Peyer's patch (tissue), 4 donors: Measurements from ENCODE around the gene RFX2. TPM values are rescaled to one million over a fixed set of nuclear protein-coding genes. Genes with fewer than 3 reads are reported as not detected.

Experiments
- DNase-seq, 3 donors: peaks; one replicate each; pipeline ENCODE4 v3.0.0-alpha.2; 2017 to 2019
- H3K27ac ChIP-seq, 4 donors: fragments of 200-600 bp; sonication (generic); one replicate each; pipeline ENCODE4 v1.5.1; 2016 to 2019
- H3K27me3 ChIP-seq, 2 donors: fragments of 200-600 bp; sonication (generic); one replicate each; pipeline ENCODE4 v1.5.1; 2019
- H3K36me3 ChIP-seq, 3 donors: fragments of 200-600 bp; sonication (generic); one replicate each; pipeline ENCODE4 v1.5.1; 2016 to 2019
- H3K4me1 ChIP-seq, 4 donors: fragments of 200-600 bp; sonication (generic); one replicate each; pipeline ENCODE4 v1.5.1; 2016 to 2019
- H3K4me3 ChIP-seq, 4 donors: fragments of 200-600 bp; sonication (generic); 1 replicate in 3 of 4; 2 replicates in 1 of 4; pipeline ENCODE4 v1.5.1; 2016 to 2019; ENCODE audit warnings: mild to moderate bottlenecking in 1 of 4
- H3K9me3 ChIP-seq, 4 donors: fragments of 200-600 bp; sonication (generic); one replicate each; pipeline ENCODE4 v1.5.1; 2016 to 2019; ENCODE audit warnings: mild to moderate bottlenecking in 1 of 4
- CTCF ChIP-seq, 6 experiments: fragments of 450-650 bp in 4 of 6; fragments of 200-600 bp in 2 of 6; sonication (generic) in 1 of 6; IDR thresholded peaks; one replicate each; pipeline ENCODE4 v1.5.1; 2017 to 2019; ENCODE audit warnings: antibody characterized with exemption in 6 of 6, mild to moderate bottlenecking in 3 of 6, moderate library complexity in 1 of 6
- POLR2A ChIP-seq, 2 donors: fragments of 450-650 bp; IDR thresholded peaks; one replicate each; pipeline ENCODE4 v1.5.1; 2017; ENCODE audit warnings: antibody characterized with exemption in 2 of 2, mild to moderate bottlenecking in 2 of 2, moderate library complexity in 2 of 2
- total RNA-seq, 4 donors: library from RNA; depleted of rRNA; stranded (reverse); fragments of >200 nt; gene quantifications; one replicate each; pipeline ENCODE4 v1.1.0, GENCODE V29; 2016

The RFX2 gene
- total RNA-seq, 4 donors from 2014 or later, result 2.6 to 33.9 (median 10.3) TPM

- no peaks in the 10 kb centered on the region for H3K4me1 ChIP-seq
- no peak overlapping the region for H3K27ac ChIP-seq
- no peak overlapping the region for H3K4me3 ChIP-seq
- no peak for DNase-seq
- no peaks in the 10 kb centered on the region for H3K27me3 ChIP-seq
- H3K9me3 ChIP-seq, result no peaks in the 10 kb centered on the region
- TF ChIP-seq POLR2A (IDR thresholded peaks at IDR 0.05) (no peak), CTCF (IDR thresholded peaks at IDR 0.05) (no peak)
- H3K36me3 ChIP-seq, result peaks cover 0 to 7% (median 0%) of the 10 kb centered on the region in 3 donors
Observed at GRCh38 chr19:6017576-6017975, 92.7 kb downstream of the RFX2 start.

DNA sequence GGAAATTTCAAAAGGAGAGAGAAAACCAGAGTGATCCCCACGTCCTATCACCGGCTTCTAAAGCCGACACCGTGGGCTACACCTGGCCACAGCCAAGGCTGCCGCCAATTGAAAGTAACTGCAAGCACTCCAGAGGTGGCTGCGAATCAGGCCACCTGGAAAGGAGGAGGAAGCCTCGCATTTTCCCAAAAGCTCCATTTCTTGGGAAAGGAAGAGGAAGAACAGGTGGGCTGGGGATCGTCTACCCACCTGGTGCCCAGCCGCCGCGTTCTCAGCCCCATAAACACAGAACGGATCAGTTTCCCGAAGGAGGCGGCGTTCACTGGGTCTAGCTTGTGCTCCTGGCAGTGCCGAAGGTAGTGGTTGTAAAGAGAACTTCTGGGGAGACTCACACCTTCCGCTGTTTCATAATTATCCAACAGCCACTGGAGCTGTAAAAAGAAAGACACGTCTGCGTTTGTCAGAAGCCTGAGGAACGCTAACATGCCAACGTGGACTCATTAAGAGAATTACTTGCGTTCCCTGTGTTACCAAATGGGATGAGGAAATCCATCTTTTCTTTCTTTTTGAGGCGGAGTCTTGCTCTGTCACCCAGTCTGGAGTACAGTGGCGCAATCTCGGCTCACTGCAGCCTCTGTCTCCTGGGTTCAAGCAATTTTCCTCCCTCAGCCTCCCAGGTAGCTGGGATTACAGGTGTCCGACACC, 94.3 kb downstream of the RFX2 start:
- Histone ChIP-seq H3K27me3 (no peaks in the 10 kb centered on the region), H3K27ac (no peak overlapping the region), H3K36me3 (peaks cover 0 to 19% (median 0%) of the 10 kb centered on the region in 3 donors), H3K4me3 (no peak overlapping the region), H3K9me3 (no peaks in the 10 kb centered on the region), H3K4me1 (no peaks in the 10 kb centered on the region)
- TF ChIP-seq CTCF (IDR thresholded peaks at IDR 0.05) (no peak), POLR2A (IDR thresholded peaks at IDR 0.05) (no peak)
- DNase-seq, result peak in 1 of 3 donors; percentile 22

DNA sequence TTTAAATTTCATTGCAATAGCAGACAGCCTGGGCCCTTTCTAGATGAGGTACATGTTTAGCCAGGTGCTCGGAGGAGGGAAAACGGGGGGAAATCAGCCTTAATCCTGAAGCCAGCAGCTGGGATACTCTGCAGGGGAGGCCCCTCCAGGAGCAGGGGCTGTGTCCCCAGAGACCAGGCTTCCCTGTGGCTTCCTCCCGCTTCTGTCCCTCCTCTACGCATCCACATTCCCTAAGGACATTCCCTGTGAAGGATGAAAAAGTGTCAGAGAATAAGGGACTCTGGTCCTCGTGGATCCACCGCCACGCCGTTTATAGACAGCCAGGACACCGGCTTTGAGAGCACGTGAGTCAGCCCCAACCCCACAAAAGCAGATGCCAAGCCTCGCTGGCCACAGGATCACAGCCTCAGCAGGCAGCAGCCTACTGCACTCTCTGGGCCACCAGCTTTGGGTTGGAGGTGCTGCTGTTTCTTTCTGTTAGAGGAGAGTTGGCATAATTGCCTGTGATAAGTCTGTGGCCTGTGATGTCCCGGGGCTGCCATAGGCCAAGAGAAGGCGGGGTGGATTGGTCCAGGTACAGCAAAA, 95.7 kb downstream of the RFX2 start:
- Histone ChIP-seq H3K27ac (no peak overlapping the region), H3K4me3 (no peak overlapping the region), H3K9me3 (no peaks in the 10 kb centered on the region), H3K4me1 (no peaks in the 10 kb centered on the region), H3K36me3 (peaks cover 0 to 26% (median 0%) of the 10 kb centered on the region in 3 donors), H3K27me3 (no peaks in the 10 kb centered on the region)
- no peak for TF ChIP-seq CTCF (IDR thresholded peaks at IDR 0.05)
- TF ChIP-seq POLR2A (IDR thresholded peaks at IDR 0.05), result no peak
- peak in 1 of 3 donors; percentile 37 for DNase-seq

DNA sequence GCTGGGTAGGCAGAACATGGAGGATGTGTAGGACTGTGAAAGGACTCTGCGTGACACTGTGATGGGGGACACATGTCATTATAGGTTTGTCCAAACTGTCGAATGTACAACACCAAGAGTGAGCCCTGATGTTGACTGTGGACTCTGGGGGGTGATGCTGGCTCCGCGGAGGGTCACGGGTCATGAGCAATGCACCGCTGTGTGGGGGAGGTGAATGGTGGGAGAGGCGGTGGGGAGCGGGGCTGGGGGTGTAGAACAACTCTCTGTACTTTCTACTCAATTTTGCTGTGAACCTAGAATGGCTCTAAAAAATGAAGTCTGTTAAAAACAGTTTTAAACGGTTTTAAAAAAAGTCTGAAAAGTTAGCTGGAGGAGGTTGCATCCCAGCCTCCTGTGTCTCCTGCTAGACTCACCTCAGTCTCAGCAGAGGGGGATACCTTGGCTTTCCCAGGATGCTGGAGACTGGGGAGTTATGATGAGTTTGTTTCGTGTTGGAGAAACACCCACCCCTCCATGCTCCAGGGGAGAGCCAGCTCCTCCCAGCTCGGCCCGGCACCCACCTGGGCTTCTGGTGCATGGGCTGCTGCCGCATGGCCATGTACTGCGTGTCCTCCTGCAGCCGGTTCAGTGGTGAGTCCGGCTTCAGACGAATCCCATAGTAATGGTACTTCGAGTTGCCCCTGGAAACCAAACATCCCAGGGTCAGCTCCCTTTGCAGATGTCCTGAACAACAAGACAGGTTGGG, 97.7 kb downstream of the RFX2 start:
- Histone ChIP-seq H3K4me3 (no peak overlapping the region), H3K27me3 (no peaks in the 10 kb centered on the region), H3K4me1 (no peaks in the 10 kb centered on the region), H3K27ac (no peak overlapping the region), H3K36me3 (peaks cover 0 to 32% (median 0%) of the 10 kb centered on the region in 3 donors), H3K9me3 (no peaks in the 10 kb centered on the region)
- no peak for TF ChIP-seq CTCF (IDR thresholded peaks at IDR 0.05)
- DNase-seq, result peak in 1 of 3 donors; percentile 19

DNA sequence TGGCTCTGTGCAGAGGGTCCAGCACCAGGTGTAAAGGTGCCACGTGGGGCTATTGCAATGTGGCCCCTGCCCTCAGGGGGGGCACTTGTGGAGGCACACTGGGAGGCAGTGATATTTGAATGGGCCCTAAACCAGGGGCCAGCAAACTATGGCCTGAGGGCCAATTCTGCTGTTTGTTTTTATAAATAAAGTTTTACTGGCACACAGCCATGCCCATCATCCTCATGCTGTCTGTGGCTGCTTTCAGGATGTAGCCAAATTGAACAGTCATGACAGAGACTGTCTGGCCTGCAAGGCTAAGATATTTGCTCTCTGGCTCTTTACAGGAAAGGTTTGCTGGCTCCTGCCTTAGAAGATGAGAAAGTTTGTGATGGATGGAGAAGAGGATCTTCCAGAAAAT, 98.5 kb downstream of the RFX2 start:
- no peaks in the 10 kb centered on the region for H3K4me1 ChIP-seq
- H3K27ac ChIP-seq, result no peak overlapping the region
- H3K27me3 ChIP-seq, result no peaks in the 10 kb centered on the region
- peaks cover 0 to 37% (median 0%) of the 10 kb centered on the region in 3 donors for H3K36me3 ChIP-seq
- TF ChIP-seq CTCF (IDR thresholded peaks at IDR 0.05) (no peak), POLR2A (IDR thresholded peaks at IDR 0.05) (no peak)
- no peak overlapping the region for H3K4me3 ChIP-seq
- H3K9me3 ChIP-seq, result no peaks in the 10 kb centered on the region
- no peak for DNase-seq
